Smooth muscle cell (in vitro differentiated cells): ENCODE data around the gene LAMC3. TPM values are rescaled to one million over a fixed set of nuclear protein-coding genes. Genes with fewer than 3 reads are reported as not detected.

ENCODE experiments used
- DNase-seq: peaks from one replicate; lab custom pipeline; 2025; ENCODE audit not compliant: unreplicated experiment; lab: John Stamatoyannopoulos, UW
- H2AFZ ChIP-seq: fragments of 200-600 bp; sonication (generic); 2 replicates; pipeline ENCODE4 v1.6.0; 2016; ENCODE audit warnings: antibody characterized with exemption, low read depth, mild to moderate bottlenecking
- H3F3A ChIP-seq: fragments of 200-600 bp; sonication (generic); 2 replicates; pipeline ENCODE4 v1.6.0; 2017; ENCODE audit warnings: antibody characterized with exemption, low read depth
- H3K27ac ChIP-seq: fragments of 200-600 bp; sonication (generic); 2 replicates; pipeline ENCODE4 v1.5.1; 2016; ENCODE audit warnings: low read depth, mild to moderate bottlenecking
- H3K27me3 ChIP-seq: fragments of 200-600 bp; sonication (generic); 2 replicates; pipeline ENCODE4 v1.6.1; 2016; ENCODE audit warnings: low read depth, mild to moderate bottlenecking
- H3K36me3 ChIP-seq: fragments of 200-600 bp; sonication (generic); 2 replicates; pipeline ENCODE4 v1.5.1; 2016; ENCODE audit warnings: low read depth
- H3K4me1 ChIP-seq: fragments of 200-600 bp; sonication (generic); 2 replicates; pipeline ENCODE4 v1.5.1; 2016; ENCODE audit warnings: low read depth
- H3K4me2 ChIP-seq: fragments of 200-600 bp; sonication (generic); 2 replicates; pipeline ENCODE4 v1.6.0; 2016; ENCODE audit warnings: mild to moderate bottlenecking
- H3K4me3 ChIP-seq: fragments of 200-600 bp; sonication (generic); 2 replicates; pipeline ENCODE4 v1.5.1; 2016; ENCODE audit warnings: mild to moderate bottlenecking
- H3K79me2 ChIP-seq: fragments of 200-600 bp; sonication (generic); 2 replicates; pipeline ENCODE4 v1.6.0; 2016; ENCODE audit warnings: low read depth, mild to moderate bottlenecking
- H3K9ac ChIP-seq: fragments of 200-600 bp; sonication (generic); 2 replicates; pipeline ENCODE4 v1.6.0; 2016; ENCODE audit warnings: low read depth
- H3K9me3 ChIP-seq: fragments of 200-600 bp; sonication (generic); replicated peaks from 2 replicates; pipeline ENCODE4 v1.5.1; 2016; ENCODE audit warnings: low read depth
- H4K20me1 ChIP-seq: fragments of 200-600 bp; sonication (generic); 2 replicates; pipeline ENCODE4 v1.6.0; 2016; ENCODE audit warnings: low read depth
- WGBS: methylation state at CpG from one replicate; pipeline ENCODE4 v1.1.7; 2016; ENCODE audit warnings: low lambda C conversion rate; 5-methylcytosine and 5-hydroxymethylcytosine counted together
- polyA plus RNA-seq: library from polyadenylated mRNA; unstranded; fragments of >200 nt; fragmentation: Nextera tagmentation; extraction: Ambion mirVana; gene quantifications from 2 replicates; pipeline ENCODE4 v1.2.1, GENCODE V29; 2016
- total RNA-seq: library from RNA; depleted of rRNA; stranded (reverse); fragments of >200 nt; gene quantifications from 2 replicates; pipeline ENCODE4 v1.2.3, GENCODE V29; 2014
- TF ChIP-seq, protein P1 (sequence below): fragments of 200-600 bp; sonication (generic); IDR thresholded peaks from 2 replicates; pipeline ENCODE4 v1.5.1; 2017; ENCODE audit warnings: borderline replicate concordance, mild to moderate bottlenecking, antibody characterized with exemption; ENCODE audit not compliant: insufficient read depth, poor library complexity, severe bottlenecking

The LAMC3 gene
- total and polyA plus RNA-seq, 2 experiments from 2014 or later, result 21.3 to 72.0 TPM

DNA sequence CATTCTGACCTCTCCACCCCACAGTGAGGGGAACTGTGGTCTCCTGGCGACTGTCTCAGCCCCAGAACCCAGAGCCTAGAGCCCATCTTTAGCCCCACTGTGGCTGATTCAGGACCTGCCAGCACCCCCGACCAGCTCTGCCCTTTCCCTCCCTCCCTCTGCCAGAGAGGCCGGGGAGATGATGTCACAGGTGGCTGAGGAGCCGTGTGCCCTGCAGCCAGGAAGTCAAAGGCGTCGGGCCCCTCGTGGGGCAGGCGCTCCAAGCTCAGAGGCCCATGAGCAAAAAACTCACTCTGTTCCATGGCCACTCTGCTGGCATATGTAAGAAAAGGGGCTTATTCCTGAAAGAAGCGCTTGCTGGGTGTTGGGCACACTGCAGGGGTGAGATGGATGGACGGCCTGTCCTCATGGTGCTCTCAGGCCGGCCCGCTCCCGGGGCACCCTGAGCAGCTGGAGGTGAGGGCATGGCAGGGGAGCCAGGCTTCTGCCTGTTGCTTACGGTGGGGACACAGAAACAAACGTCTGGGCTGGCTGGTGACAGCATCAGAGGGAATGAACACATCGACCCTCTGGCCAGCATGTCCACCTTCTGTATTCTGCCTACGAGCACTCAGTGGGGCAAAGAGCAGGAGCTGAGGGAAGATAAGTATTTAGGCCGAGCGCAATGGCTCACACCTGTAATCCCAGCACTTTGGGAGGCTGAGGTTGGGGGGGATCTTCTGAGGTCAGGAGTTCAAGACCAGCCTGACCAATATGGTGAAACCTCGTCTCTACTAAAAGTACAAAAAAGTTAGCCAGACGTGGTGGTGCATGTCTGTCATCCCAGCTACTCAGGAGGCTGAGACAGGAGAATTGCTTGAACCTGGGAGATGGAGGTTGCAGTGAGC, 41.1 kb downstream of the LAMC3 start:
- TF ChIP-seq, protein P1, sequence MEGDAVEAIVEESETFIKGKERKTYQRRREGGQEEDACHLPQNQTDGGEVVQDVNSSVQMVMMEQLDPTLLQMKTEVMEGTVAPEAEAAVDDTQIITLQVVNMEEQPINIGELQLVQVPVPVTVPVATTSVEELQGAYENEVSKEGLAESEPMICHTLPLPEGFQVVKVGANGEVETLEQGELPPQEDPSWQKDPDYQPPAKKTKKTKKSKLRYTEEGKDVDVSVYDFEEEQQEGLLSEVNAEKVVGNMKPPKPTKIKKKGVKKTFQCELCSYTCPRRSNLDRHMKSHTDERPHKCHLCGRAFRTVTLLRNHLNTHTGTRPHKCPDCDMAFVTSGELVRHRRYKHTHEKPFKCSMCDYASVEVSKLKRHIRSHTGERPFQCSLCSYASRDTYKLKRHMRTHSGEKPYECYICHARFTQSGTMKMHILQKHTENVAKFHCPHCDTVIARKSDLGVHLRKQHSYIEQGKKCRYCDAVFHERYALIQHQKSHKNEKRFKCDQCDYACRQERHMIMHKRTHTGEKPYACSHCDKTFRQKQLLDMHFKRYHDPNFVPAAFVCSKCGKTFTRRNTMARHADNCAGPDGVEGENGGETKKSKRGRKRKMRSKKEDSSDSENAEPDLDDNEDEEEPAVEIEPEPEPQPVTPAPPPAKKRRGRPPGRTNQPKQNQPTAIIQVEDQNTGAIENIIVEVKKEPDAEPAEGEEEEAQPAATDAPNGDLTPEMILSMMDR, result no peak
- Histone ChIP-seq H3K27ac (no peak overlapping the region), H3K9me3 (no peaks in the 10 kb centered on the region), H3K27me3 (no peaks in the 10 kb centered on the region), H3K36me3 (no peaks in the 10 kb centered on the region), H3F3A (no peaks in the 10 kb centered on the region), H3K4me1 (no peaks in the 10 kb centered on the region), H4K20me1 (no peaks in the 10 kb centered on the region), H3K79me2 (no peaks in the 10 kb centered on the region), H2AFZ (no peak overlapping the region), H3K9ac (no peak overlapping the region), H3K4me2 (no peak overlapping the region), H3K4me3 (no peak overlapping the region)
- WGBS, result 89% methylated on average over 21 of the region's 21 CpGs
- DNase-seq, result no peak

- Histone ChIP-seq H3K27ac (no peak overlapping the region), H3K9ac (no peak overlapping the region), H3K4me2 (no peak overlapping the region), H3K9me3 (no peaks in the 10 kb centered on the region), H4K20me1 (no peaks in the 10 kb centered on the region), H3K4me3 (no peak overlapping the region), H3K27me3 (no peaks in the 10 kb centered on the region), H3K36me3 (no peaks in the 10 kb centered on the region), H3F3A (no peaks in the 10 kb centered on the region), H3K4me1 (no peaks in the 10 kb centered on the region), H3K79me2 (no peaks in the 10 kb centered on the region), H2AFZ (no peak overlapping the region)
- TF ChIP-seq, protein P1, result no peak
- 96% methylated on average over 17 of the region's 17 CpGs for WGBS
- no peak for DNase-seq
Measured at GRCh38 chr9:131050831-131051230, 41.9 kb downstream of the LAMC3 start.

DNA sequence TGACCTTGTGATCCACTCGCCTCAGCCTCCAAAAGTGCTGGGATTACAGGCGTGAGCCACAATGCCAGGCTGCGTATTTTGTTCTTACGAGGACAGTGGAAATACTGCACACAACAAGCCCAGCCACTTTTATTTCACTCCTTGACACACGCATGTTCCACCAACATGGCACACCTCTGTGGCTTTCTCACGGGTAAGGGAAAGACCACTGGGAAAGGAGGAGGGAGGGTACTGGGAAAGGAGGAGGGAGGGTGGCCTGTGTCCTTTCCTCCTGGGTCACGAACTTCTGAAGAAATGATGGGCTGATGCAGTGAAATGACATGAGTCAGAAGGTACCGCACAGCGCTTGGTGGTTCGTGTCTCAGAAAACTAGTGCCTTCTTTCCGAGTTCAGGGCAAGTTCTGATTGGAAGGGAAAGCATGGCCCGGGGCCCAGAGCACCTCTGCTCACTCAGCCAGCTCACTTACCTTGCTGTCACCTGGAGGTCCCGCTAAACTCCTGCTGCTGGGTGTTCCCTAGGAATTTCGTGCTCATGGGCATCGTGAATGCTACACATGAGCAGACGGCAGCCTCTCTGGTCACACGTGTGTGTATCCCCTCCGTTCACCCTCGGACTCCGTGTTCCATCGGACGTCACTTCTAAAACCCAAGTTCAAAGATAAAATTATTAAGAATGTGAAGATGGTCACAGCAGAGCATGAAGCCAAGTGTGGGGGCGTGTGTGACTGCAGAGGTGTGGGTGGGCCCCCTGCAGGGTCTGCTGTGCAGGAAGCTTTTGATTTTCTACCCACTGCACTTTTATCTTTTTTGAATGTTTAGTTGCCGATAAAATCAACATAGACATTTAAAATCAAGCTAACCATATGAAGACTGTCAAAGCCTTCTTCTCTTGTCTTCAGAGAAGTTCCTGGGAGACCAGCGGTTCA, 42.9 kb downstream of the LAMC3 start:
- Histone ChIP-seq H3K4me1 (no peaks in the 10 kb centered on the region), H3K9me3 (no peaks in the 10 kb centered on the region), H4K20me1 (no peaks in the 10 kb centered on the region), H3K27ac (no peak overlapping the region), H3K4me3 (no peak overlapping the region), H3F3A (no peaks in the 10 kb centered on the region), H2AFZ (no peak overlapping the region), H3K36me3 (no peaks in the 10 kb centered on the region), H3K9ac (no peak overlapping the region), H3K79me2 (no peaks in the 10 kb centered on the region), H3K4me2 (no peak overlapping the region), H3K27me3 (no peaks in the 10 kb centered on the region)
- DNase-seq, result no peak
- TF ChIP-seq, protein P1, result no peak
- WGBS, result 93% methylated on average over 25 of the region's 25 CpGs
